ENCODE results near the gene CAV1.

GRCh38 chr7:116551692-116552091, 26.9 kb downstream of the CAV1 start:
- TF ChIP-seq CTCF (IDR thresholded peaks at IDR 0.05) (no peak), POLR2A (IDR thresholded peaks at IDR 0.05) (no peak)

Data from thyroid gland (tissue), 4 donors.